ENCODE results near the gene S100A10.
A peak's percentile ranks its signal among the peaks of the same experiment; 100 is the strongest.

The S100A10 gene

GRCh38 chr1:152013664-152014237 is 20.1 kb upstream of the S100A10 start:
- no peak for DNase-seq (ENCODE audit: low spot score)

- DNase-seq (ENCODE audit: low spot score), result no peak
These were observed 16.0 kb upstream of the S100A10 start for GRCh38 chr1:152009691-152010090.

- no peak for DNase-seq (ENCODE audit: low spot score)
These were observed 13.4 kb upstream of the S100A10 start for GRCh38 chr1:152007047-152007446.

GRCh38 chr1:152005360-152005912 is 11.8 kb upstream of the S100A10 start:
- DNase-seq (ENCODE audit: low spot score), result no peak

- no peak for DNase-seq (ENCODE audit: low spot score)
These were observed 10.3 kb upstream of the S100A10 start for GRCh38 chr1:152003846-152004442.

- DNase-seq (ENCODE audit: low spot score), result no peak
These were observed 9.3 kb upstream of the S100A10 start for GRCh38 chr1:152002960-152003359.

- DNase-seq (ENCODE audit: low spot score), result peak; percentile 51
These were observed 8.2 kb upstream of the S100A10 start for GRCh38 chr1:152001631-152002584.

- no peak for DNase-seq (ENCODE audit: low spot score)
These were observed 7.4 kb upstream of the S100A10 start for GRCh38 chr1:152000964-152001630.

GRCh38 chr1:151998611-151999362 is 5.1 kb upstream of the S100A10 start:
- DNase-seq (ENCODE audit: low spot score), result no peak

- DNase-seq (ENCODE audit: low spot score), result no peak
These were observed 3.6 kb upstream of the S100A10 start for GRCh38 chr1:151997284-151997570.

- no peak for DNase-seq (ENCODE audit: low spot score)
These were observed 2.1 kb upstream of the S100A10 start for GRCh38 chr1:151995774-151996173.

GRCh38 chr1:151994956-151995355 is 1.3 kb upstream of the S100A10 start:
- no peak for DNase-seq (ENCODE audit: low spot score)

GRCh38 chr1:151993084-151993733 is 450 bp downstream of the S100A10 start:
- DNase-seq (ENCODE audit: low spot score), result no peak

GRCh38 chr1:151992303-151993083 is 1.2 kb downstream of the S100A10 start:
- DNase-seq (ENCODE audit: low spot score), result peak; percentile 65

GRCh38 chr1:151991663-151992302 is 1.9 kb downstream of the S100A10 start:
- DNase-seq (ENCODE audit: low spot score), result no peak

GRCh38 chr1:151990856-151991198 is 2.8 kb downstream of the S100A10 start:
- no peak for DNase-seq (ENCODE audit: low spot score)

- no peak for DNase-seq (ENCODE audit: low spot score)
These were observed 3.4 kb downstream of the S100A10 start for GRCh38 chr1:151990058-151990855.

GRCh38 chr1:151989211-151989862 is 4.3 kb downstream of the S100A10 start:
- no peak for DNase-seq (ENCODE audit: low spot score)
